PFSK-1 (cell line): ENCODE results near the gene HINFP.

ENCODE experiments used
- FOXP2 ChIP-seq: optimal IDR thresholded peaks from 2 replicates; pipeline ENCODE3; 2011; ENCODE audit warnings: borderline replicate concordance, control low read depth, inconsistent platforms; ENCODE audit not compliant: insufficient read depth; ENCODE audit errors: extremely low read length, extremely low read depth
- POLR2AphosphoS5 ChIP-seq: IDR thresholded peaks from 2 replicates; pipeline ENCODE4 v1.6.1; 2012; ENCODE audit warnings: low read depth, mild to moderate bottlenecking, control low read depth, low read length, moderate library complexity
- TAF1 ChIP-seq: IDR thresholded peaks from 2 replicates; pipeline ENCODE4 v1.6.1; 2012; ENCODE audit warnings: low read length, control low read depth, borderline replicate concordance; ENCODE audit not compliant: insufficient read depth

GRCh38 chr11:119101759-119102423 is 19.5 kb upstream of the HINFP start, which contains the start of gene DPAGT1:
- TF ChIP-seq POLR2AphosphoS5 (0 out of 2 replicates have a peak, but pooled peaks have one; percentile 23), TAF1 (peak; percentile 35; the same call in 1 of the 2 replicates), FOXP2 (peak; percentile 94)
